Upper lobe of right lung (tissue), 1 donor: Measurements from ENCODE around the gene CRYAB. TPM values are rescaled to one million over a fixed set of nuclear protein-coding genes. Genes with fewer than 3 reads are reported as not detected.

ENCODE experiments used
- ATAC-seq: fragments of 200-7000 bp; cut with Tn5 transposase; one replicate; pipeline ENCODE4 v1.9.1; 2020; ENCODE audit warnings: mild to moderate bottlenecking, moderate library complexity
- DNase-seq: peaks from one replicate; pipeline ENCODE4 v3.0.0-alpha.2; 2020
- H3K27ac ChIP-seq: fragments of 200-600 bp; one replicate; pipeline ENCODE4 v1.8.0; 2022
- H3K27me3 ChIP-seq: fragments of 200-600 bp; one replicate; pipeline ENCODE4 v1.8.0; 2022; ENCODE audit warnings: mild to moderate bottlenecking
- H3K36me3 ChIP-seq: fragments of 200-600 bp; one replicate; pipeline ENCODE4 v1.8.0; 2022
- H3K4me1 ChIP-seq: fragments of 200-600 bp; one replicate; pipeline ENCODE4 v1.8.0; 2022
- H3K4me3 ChIP-seq: fragments of 200-600 bp; one replicate; pipeline ENCODE4 v1.8.0; 2022; ENCODE audit warnings: mild to moderate bottlenecking
- H3K9me3 ChIP-seq: fragments of 200-600 bp; one replicate; pipeline ENCODE4 v1.8.0; 2022
- CTCF ChIP-seq: fragments of 200-600 bp; IDR thresholded peaks from one replicate; pipeline ENCODE4 v1.8.0; 2022; ENCODE audit warnings: antibody characterized with exemption
- intact Hi-C: fragments of 100-400 bp; cut with DNase I; formaldehyde crosslinking; loops from one replicate; pipeline ENCODE4 v1.11.0; 2022
- total RNA-seq: library from RNA; stranded (reverse); fragmentation: NEBNext Ultra II Directional; extraction: Animal tissue kit (Norgen Biotek cat#: 25700); gene quantifications from one replicate; pipeline ENCODE4 v1.2.1, GENCODE V29; 2021
- donor health status: DM: no; HTN: yes; CAD: no; lungs with severe emphysema.

CRYAB gene
- total RNA-seq, 1 donor from 2014 or later = 113 TPM

DNA sequence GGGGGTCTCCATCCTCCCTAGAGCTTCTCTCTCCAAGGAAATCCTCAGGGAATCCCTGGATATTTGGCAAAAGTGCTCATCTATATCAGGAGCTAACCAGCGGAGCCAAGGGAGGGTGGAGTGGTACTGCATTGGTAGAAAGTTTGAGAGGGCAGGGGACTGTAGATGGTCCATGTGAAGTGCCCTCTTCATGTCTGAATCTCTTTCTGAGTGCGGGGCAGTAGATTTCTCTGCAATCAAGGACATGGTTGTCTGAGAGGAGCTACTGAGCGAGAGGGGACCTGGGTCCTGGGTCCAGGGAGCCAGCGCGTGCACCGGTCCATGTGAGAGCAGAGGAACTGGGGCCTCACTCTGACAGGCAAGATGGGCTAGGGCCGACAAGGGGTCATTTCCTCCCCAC lies 26.3 kb upstream of the CRYAB start:
- H3K27me3 ChIP-seq = no peaks in the 10 kb centered on the region
- TF ChIP-seq CTCF = no peak
- H3K4me3 ChIP-seq = peak overlapping the region; percentile 71
- H3K9me3 ChIP-seq = no peaks in the 10 kb centered on the region
- H3K27ac ChIP-seq = peak overlapping the region; percentile 60
- H3K36me3 ChIP-seq = no peaks in the 10 kb centered on the region
- H3K4me1 ChIP-seq = peaks cover 32% of the 10 kb centered on the region
- intact Hi-C loops = no loop called here
- DNase-seq = no peak
- no peak for ATAC-seq

DNA sequence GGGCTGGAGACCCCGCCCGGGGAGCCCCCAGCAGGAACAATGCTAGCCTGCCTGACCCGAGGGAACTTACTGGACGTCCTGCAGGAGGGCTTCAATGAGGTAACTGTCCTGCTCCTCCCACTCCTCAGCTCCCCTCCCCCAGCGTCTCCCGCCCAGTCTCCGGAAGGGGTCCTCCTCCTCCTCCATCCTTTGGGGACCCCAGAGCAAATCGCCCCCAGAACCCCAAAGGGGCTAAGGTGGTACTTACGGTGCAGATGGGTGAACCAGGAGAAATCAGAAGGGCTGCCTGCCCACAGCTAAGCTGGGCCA lies 25.8 kb upstream of the CRYAB start:
- no peak for ATAC-seq
- no peaks in the 10 kb centered on the region for H3K27me3 ChIP-seq
- no peak for TF ChIP-seq CTCF
- intact Hi-C loops = no loop called here
- H3K9me3 ChIP-seq = no peaks in the 10 kb centered on the region
- no peaks in the 10 kb centered on the region for H3K36me3 ChIP-seq
- H3K27ac ChIP-seq = peak overlapping the region; percentile 60
- H3K4me3 ChIP-seq = peak overlapping the region; percentile 71
- peaks cover 32% of the 10 kb centered on the region for H3K4me1 ChIP-seq
- no peak for DNase-seq

DNA sequence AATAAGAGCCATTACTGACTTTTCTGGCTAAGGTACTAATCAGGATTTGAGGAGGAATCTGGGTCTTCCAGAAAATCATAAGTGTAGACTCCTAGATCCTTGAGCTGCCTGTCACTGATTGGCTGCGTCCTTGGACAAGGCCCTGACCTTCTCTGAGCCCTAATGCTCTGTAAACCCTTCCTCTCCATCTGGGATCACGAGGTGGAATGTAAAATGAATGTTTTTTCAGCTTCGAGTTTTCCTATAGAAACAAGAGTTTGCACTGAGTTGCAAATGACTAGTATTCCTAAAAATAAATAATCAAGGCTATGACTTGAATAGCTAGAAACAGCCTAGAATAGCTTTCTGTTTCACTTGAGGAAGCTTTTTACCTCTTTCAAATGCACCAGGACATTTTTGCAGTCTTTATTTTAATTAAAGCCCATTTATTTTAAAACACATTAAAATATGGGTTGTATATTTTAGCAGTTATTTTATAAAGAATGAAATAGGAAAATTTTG lies 24.5 kb upstream of the CRYAB start:
- Histone ChIP-seq H3K36me3 (no peaks in the 10 kb centered on the region), H3K4me3 (peak overlapping the region; percentile 71), H3K27ac (peak overlapping the region; percentile 55), H3K4me1 (peaks cover 34% of the 10 kb centered on the region), H3K9me3 (no peaks in the 10 kb centered on the region), H3K27me3 (no peaks in the 10 kb centered on the region)
- no peak for DNase-seq
- intact Hi-C loops = no loop called here
- TF ChIP-seq CTCF = no peak
- no peak for ATAC-seq

GRCh38 chr11:111935317-111936039 lies 23.9 kb upstream of the CRYAB start:
- Histone ChIP-seq H3K4me1 (peaks cover 34% of the 10 kb centered on the region), H3K27me3 (no peaks in the 10 kb centered on the region), H3K27ac (peak overlapping the region; percentile 55), H3K36me3 (no peaks in the 10 kb centered on the region), H3K4me3 (no peak overlapping the region), H3K9me3 (no peaks in the 10 kb centered on the region)
- intact Hi-C loops = no loop called here
- no peak for TF ChIP-seq CTCF
- DNase-seq (no peak), ATAC-seq (peak; percentile 48)

- Histone ChIP-seq H3K9me3 (no peaks in the 10 kb centered on the region), H3K36me3 (no peaks in the 10 kb centered on the region), H3K4me1 (peaks cover 34% of the 10 kb centered on the region), H3K4me3 (no peak overlapping the region), H3K27ac (no peak overlapping the region), H3K27me3 (no peaks in the 10 kb centered on the region)
- DNase-seq (no peak), ATAC-seq (no peak)
- intact Hi-C loops = no loop called here
- TF ChIP-seq CTCF = no peak
These were observed 22.7 kb upstream of the CRYAB start for GRCh38 chr11:111934306-111934705.
